ENCODE results near the gene EME1. TPM values are rescaled to one million over a fixed set of nuclear protein-coding genes. Genes with fewer than 3 reads are reported as not detected.
A peak's percentile ranks its signal among the peaks of the same experiment; 100 is the strongest.

EME1 gene
- total RNA-seq, 6 experiments from 2014 or later: 0.12 to 1.3 (median 0.66) TPM; not detected in 2

GRCh38 chr17:50361561-50362480 is 11.2 kb upstream of the EME1 start:
- 22% methylated on average over 9 of the region's 11 CpGs for WGBS (ENCODE audit: insufficient coverage, low coverage, low lambda C conversion rate, missing lambda C conversion rate)
- intact Hi-C loops (cut with DNase I): no loop called here

GRCh38 chr17:50362661-50363060 is 10.4 kb upstream of the EME1 start:
- no peak for DNase-seq
- H3K27me3 ChIP-seq: no peaks in the 10 kb centered on the region
- no peak overlapping the region for H3K27ac ChIP-seq
- TF ChIP-seq CTCF (IDR thresholded peaks at IDR 0.05) (no peak), POLR2A (IDR thresholded peaks at IDR 0.05) (no peak)
- no peak overlapping the region for H3K4me3 ChIP-seq
- ATAC-seq: no peak
- H3K36me3 ChIP-seq: peaks cover 0 to 19% (median 2%) of the 10 kb centered on the region in 4 donors
- WGBS (ENCODE audit: insufficient coverage, low coverage, low lambda C conversion rate, missing lambda C conversion rate): 56% methylated on average over 6 of the region's 7 CpGs
- intact Hi-C loops (cut with DNase I): no loop called here
- H3K9me3 ChIP-seq: no peaks in the 10 kb centered on the region
- H3K4me1 ChIP-seq: peaks cover 0 to 16% (median 0%) of the 10 kb centered on the region in 4 donors

More at GRCh38 chr17:50361561-50362480, 11.2 kb upstream of the EME1 start:
- Histone ChIP-seq H3K27ac (no peak overlapping the region), H3K4me3 (no peak overlapping the region), H3K36me3 (peaks cover 0 to 11% (median 0%) of the 10 kb centered on the region in 4 donors), H3K4me1 (peaks cover 0 to 16% (median 0%) of the 10 kb centered on the region in 4 donors), H3K27me3 (no peaks in the 10 kb centered on the region), H3K9me3 (no peaks in the 10 kb centered on the region)
- DNase-seq: peak in 2 of 3 donors; percentile 52 to 72
- TF ChIP-seq CTCF (IDR thresholded peaks at IDR 0.05) (peak; percentile 61 to 79 (median 78)), POLR2A (IDR thresholded peaks at IDR 0.05) (no peak)
- peak; percentile 78 to 85 (median 82) for ATAC-seq

DNA sequence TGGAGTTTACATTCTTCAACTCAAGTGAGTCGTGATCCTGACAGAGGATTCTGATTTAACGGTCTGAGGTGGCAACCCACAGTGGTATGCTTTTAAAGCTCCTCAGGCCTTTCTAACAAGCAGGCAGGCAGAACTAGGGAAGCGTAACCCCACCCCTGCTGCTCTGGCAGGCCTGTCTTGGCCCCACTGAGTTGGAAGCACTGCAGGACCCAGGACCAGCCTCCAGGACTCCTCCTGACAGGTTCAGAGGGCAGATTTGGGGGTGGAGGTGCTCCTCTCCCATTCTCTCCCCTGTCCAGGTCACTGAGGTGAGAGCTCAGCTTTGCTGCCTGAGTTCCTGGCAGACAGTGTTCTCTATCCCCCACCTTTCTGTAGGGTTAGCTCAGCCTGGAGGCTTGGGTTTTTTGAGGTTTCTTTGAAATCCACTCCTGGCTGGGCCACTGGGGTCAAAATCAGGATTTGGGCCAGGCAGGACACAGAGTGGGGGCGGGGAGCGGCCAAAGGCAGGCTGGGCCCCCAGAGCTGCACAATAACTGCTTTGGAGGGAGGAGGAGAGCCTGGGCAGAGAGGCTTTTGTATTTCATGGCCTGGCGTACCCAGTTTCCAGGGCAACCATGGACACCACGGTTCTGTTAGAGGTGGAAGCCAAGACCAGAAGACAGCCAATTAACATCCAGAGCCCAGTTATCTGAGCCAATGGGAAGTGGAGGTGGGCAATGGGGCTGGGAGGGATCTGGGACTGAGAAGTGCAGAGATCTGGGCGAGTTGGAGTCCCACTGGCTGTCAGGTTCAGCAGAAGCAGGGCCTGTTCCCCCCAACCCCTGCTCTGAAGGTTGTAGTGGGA is 9.6 kb upstream of the EME1 start:
- intact Hi-C loops (cut with DNase I): no loop called here

More for the DNA sequence above, 9.6 kb upstream of the EME1 start:
- Histone ChIP-seq H3K36me3 (peaks cover 0 to 19% (median 9%) of the 10 kb centered on the region in 4 donors), H3K27ac (no peak overlapping the region), H3K27me3 (no peaks in the 10 kb centered on the region), H3K9me3 (no peaks in the 10 kb centered on the region), H3K4me1 (peaks cover 0 to 16% (median 0%) of the 10 kb centered on the region in 4 donors), H3K4me3 (no peak overlapping the region)
- no peak for TF ChIP-seq CTCF (IDR thresholded peaks at IDR 0.05)
- no peak for TF ChIP-seq POLR2A (IDR thresholded peaks at IDR 0.05)
- no peak for ATAC-seq
- peak in 1 of 3 donors; percentile 41 for DNase-seq
- 65% methylated on average over 6 of the region's 8 CpGs for WGBS (ENCODE audit: insufficient coverage, low coverage, low lambda C conversion rate, missing lambda C conversion rate)

All from right lobe of liver (tissue), 6 donors.